HG03460 (cell line): ENCODE data around the gene AGBL5.

Experiments
- ATAC-seq: cut with Tn5 transposase; IDR thresholded peaks from one replicate; pipeline ENCODE4 v1.9.1; 2021; ENCODE audit not compliant: unreplicated experiment

Gene AGBL5, protein sequence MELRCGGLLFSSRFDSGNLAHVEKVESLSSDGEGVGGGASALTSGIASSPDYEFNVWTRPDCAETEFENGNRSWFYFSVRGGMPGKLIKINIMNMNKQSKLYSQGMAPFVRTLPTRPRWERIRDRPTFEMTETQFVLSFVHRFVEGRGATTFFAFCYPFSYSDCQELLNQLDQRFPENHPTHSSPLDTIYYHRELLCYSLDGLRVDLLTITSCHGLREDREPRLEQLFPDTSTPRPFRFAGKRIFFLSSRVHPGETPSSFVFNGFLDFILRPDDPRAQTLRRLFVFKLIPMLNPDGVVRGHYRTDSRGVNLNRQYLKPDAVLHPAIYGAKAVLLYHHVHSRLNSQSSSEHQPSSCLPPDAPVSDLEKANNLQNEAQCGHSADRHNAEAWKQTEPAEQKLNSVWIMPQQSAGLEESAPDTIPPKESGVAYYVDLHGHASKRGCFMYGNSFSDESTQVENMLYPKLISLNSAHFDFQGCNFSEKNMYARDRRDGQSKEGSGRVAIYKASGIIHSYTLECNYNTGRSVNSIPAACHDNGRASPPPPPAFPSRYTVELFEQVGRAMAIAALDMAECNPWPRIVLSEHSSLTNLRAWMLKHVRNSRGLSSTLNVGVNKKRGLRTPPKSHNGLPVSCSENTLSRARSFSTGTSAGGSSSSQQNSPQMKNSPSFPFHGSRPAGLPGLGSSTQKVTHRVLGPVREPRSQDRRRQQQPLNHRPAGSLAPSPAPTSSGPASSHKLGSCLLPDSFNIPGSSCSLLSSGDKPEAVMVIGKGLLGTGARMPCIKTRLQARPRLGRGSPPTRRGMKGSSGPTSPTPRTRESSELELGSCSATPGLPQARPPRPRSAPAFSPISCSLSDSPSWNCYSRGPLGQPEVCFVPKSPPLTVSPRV

DNA sequence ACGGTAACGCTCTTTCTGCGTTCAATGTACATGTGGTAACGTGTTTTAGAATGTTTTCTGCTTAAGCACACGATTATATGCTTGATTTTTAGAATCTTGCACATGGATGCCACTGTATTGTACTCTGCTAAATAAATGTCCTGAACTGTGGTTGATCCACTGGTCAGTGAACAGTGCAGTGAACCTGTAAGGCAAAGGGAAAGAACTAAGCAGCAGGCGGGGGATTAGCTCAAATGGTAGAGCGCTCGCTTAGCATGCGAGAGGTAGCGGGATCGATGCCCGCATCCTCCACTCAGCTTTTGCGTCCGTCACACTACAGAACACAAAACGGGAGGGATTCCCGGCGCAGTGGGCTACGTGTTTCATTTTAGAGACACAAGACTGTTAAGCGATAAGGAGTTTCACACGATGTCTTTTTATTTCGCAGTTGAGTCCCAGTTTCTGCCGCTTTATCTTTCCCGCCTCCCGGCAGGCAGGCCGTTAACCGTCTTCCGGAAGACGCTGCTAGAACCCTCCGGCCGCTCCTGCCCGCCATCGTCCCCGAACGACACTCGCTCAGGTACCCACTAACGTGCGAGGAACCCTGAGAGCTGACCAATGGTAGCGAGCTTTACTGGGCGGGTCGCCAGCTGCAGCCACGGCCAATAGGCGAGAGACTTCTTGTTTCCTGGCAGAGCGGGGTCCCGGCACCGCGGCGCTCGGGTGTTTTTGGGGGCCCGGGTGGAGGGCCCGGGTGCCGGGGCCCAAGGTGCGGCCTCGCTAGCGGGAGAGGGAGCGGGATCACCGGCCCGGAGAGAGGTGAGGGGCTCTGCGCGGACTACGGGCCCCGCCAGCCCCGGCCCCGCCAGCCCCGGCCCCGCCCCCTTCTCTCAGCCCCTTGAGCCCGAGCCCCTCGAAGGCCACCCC, at the start of gene AGBL5:
TSS of gene AGBL5 (plus strand) at position 673 of the 906 bp plus-strand sequence. CDS start 1,291 bp downstream, outside the sequence.
- ATAC-seq = peak; percentile 73

DNA sequence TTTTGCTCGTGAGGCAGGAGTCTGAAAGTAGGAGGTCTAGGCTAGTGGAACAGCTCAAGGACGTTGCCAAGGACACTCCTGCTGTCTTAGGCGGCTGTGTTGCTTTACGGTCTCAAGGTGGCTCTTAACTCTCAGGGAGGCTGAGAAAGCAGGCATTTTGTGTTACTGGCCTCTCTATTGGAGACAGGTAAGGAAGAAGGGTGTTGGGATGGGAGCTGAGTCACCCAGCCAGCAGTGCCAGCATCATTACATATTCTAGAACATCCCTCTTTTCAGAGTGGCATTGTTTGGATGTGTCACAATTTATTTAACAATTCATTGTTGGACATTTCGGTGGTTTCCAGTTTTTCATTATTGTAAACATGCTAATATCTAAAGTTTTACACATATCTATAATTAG, 49.5 kb upstream of the AGBL5 start:
- ATAC-seq = no peak

DNA sequence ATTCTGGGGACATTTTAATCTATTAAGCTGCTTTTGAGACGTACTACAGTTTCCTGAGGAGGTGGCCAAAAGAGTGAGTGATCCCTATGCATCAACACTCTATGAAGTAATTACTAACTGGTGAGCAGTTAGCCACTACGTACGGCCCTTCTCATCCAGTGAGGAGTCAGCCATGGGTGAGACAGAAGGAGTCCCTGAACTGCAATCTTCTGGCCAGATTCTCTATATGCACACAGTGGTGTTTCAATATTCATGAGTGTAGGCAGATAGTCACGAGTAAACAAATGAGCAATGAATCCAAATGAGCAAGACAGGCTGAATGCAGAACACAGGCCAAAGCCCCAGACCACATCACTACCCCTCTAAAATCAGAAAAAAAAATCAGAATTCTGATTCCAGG, 48.5 kb upstream of the AGBL5 start:
- no peak for ATAC-seq

DNA sequence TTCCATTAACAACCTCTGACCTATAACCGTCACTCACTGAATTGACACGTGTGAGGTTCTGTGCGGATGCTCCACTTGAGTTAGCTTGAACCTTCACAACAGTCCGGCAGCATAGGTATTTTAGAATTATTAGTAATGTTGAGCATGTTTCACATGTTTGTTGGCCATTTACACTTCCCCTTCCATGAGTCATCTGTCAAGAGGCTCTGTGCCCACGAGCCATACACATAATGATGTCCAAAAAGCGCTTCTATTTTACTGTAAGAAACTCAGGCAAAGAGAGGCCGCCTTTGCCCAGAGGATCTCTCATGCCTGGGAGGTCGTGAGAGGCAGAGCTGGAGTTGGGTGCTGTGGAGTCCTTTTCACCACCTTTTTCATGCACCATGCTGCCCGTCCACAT, 47.6 kb upstream of the AGBL5 start:
- ATAC-seq = no peak

DNA sequence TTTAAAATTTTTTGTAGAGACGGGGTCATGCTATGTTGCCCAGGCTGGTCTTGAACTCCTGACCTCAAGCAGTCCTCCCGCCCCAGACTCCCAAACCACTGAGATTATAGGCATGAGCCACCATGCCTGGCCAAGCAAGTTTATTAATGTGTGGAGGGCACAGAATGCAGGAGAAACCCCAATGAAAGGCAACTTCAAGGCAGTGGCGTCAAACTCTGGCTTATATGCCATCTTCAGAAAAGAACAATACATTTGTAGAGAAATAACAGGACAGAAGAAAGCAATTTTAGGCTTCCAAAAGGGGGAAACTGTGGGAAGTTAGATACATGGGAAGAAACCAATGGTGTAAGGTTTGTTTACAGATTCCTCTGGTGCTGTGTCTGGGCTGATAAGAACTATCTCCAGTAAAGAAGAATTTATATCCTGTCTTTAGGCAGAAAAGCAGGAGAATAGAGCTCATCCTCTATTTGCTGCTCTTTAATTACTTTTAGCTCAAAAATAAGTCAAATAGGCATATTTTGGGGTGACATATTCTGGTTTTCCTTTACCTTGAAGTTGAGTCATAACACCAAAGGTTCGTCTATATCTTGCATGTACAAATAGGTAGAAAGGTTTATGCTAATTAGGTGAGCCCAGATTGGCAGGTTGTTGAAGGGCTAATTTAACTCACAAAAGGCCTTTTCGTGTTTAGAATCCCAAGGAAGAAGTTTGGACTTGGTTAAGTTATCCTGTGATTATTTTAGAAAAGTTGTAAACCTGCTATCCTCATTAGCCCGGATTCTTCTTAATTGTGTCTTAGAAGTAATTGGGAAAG, 44.7 kb upstream of the AGBL5 start:
- ATAC-seq = no peak

DNA sequence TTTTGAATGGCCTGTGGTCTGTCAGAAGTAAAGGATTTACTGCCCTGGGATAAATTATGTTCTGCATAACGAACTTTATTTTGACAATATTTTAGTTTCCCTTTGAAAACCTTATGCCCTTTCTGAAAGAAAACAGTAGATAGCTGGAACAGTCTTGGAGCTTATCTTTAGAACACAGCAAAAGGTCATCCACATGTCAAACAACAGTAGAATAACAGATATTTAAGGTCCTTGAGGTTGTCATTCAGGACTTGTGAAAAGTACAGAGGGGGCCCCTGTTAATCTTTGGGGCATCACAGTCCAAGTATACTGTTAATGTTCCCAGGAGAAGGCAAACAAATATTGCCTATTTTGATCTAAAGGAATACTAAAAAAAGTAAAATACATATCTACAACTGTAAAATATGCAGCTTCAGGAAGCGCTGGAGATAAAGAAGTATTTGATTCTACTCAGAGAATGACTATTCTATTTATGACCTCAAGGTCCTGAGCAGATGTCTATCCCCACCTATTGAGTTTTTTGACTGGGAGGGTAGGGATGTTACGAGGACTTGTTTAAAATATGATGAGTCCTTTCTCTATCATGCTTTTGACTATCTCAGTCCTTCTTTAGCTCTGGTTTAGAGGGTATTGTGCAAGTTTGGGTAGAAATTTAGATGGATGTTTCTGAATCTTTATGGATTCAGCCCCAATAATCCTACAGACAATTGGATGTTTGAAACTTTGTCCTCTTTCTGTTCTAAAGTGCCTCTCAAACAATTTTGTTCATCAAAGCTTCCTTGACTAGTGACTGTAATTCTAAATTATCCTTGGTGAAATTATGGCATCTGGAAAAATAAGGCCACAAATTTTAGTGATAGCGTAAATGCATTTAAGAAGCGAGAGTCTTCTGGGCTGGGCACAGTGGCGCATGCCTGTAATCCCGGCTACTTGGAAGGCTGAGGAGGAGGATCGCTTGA, 43.8 kb upstream of the AGBL5 start:
- ATAC-seq = no peak

DNA sequence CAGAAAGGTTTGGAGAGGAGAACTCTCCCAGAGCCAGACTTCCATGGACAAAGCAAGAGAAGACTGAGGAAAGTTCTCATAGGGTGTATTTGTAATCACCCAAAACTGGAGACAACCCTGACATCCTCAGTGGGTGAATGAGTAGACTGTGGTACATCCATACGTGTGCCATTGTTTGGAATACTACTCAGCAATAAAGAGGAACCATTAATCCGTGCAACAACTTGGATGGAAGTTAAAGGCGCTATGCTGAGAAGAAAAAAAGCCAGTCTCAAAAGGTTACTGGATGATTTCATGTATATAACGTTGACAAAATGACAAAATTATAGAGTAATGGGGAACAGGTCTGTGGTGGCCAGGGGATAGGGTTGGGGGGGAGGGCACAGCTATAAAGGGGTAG, 42.8 kb upstream of the AGBL5 start:
- no peak for ATAC-seq

DNA sequence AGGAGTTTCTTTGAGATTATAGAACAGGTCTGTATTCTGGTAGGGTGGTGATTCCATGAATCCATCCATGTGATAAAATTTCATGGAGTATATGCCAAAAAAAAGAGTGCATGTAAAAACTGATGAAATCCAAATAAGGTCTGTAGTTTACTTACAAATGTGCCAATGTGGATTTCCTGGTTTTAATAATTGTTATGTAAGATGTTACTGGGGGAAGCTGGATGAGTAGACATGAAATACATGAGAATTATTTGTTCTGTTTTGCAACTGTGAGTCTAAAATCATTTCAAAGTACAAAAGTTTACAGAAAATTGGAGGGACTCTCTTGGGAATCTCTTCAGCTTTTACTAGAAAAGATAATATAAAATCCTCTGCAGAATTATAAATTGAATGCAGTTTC, 42.4 kb upstream of the AGBL5 start:
- no peak for ATAC-seq

DNA sequence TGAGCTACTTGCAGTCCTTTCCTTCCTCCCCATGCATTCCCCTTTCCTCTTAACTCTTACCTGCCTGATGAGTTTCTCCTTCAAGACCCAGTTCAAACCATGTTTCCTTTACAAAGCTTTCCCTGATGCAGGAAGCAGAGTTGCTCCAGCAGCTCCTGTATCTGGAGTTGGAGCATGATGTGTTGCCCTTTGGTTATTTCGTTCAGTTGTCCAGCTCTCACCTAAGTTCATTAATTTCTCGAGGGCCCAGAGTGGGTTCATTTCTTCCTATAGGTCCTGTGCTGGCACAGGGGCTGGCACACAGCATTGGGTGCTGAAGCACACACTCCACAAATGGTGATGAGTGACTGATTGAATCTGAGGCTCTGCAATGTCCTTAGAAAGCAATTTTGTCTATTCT, 41.8 kb upstream of the AGBL5 start:
- no peak for ATAC-seq

DNA sequence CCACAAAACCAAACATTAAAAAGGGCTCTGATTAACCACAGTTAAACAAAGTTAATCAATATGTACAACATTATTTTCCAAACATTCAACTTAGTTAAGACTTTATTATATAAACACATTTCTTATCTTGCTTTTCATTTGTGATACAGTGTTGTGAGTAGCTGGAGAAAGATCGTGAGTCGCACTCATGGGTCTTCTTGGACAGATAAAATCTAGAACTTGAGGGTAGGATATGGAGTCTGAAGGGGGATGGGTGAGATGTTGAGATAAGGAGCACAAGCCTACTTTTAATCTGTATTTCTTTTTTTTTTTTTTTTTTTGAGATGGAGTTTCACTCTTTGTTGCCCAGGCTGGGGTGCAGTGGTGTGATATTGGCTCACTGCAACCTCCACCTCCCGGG, 41.3 kb upstream of the AGBL5 start:
- no peak for ATAC-seq

DNA sequence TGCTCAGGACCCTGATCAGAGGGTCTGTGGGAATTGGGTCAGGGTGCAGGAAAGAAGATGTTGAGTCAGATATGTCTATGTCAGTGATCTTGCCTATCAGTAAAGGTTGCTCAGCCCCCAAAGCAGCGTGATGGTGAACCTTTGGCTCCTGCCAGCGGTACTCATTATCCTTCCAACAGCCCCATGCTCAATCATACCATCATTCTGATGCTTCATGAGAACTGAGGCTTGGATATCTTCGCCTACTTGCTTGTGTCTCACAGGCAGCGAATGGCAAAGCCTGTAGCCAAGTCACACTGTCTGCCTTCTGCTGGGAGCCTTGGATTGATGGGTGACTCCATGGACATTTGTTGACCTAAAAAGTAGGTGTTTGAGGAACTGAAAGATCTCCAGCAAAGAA, 37.7 kb upstream of the AGBL5 start:
- no peak for ATAC-seq

DNA sequence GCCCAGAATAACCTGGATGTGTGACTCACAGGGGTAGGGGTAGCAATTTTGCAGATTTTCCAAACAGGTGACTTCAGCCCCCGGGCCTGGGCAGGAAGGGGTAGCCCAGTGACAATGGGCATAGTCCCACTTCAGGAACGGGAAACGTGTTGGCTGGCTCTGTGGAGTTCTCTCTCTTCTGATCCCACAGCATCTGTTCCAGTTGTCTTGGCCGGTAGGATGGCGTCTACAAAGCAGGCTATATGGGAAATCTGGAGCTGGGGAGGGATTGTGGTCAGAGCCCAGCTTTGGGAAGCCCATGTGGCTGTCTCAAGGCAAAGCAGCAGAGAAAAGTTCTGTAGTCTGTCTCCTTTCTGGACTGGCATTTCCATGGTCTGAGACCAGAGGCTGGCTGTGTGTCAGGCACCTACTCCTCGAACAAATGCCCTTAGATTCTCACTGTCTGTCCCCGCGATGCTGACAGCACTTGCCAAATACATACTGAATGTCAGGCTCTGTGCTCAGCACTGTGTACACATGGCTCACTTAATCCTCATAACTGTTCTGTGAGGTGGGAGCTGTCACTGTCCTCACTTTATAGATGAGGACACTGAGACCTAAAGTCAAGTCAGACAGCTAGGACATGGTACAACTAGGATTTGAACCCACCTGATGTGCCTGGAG, 36.6 kb upstream of the AGBL5 start:
- no peak for ATAC-seq

DNA sequence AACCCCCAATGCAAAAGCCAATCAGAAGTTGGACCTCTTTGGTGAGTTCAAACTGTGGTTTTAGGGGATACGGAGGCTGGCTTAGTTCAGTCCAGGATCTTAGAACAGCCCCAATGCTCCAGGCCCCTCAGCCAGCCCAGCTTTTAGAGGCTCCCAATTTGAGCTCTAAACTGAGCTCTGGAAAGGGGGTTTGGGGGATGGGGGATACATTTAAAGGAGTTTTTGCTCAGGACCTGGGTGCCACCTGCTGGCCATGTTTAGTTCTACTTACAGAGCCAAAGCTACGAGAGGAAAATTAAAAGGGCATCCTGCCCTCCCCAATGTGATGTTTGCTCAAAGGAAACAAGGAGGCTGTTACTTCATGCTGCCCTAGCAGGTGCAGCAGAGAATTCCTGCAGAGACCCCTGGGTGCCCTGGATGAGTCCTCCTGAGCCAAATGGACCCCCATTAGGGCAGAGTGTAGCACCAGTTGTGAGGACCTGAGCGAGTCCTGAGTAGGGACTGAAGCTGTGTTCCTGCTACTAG, 34.6 kb upstream of the AGBL5 start:
- no peak for ATAC-seq

DNA sequence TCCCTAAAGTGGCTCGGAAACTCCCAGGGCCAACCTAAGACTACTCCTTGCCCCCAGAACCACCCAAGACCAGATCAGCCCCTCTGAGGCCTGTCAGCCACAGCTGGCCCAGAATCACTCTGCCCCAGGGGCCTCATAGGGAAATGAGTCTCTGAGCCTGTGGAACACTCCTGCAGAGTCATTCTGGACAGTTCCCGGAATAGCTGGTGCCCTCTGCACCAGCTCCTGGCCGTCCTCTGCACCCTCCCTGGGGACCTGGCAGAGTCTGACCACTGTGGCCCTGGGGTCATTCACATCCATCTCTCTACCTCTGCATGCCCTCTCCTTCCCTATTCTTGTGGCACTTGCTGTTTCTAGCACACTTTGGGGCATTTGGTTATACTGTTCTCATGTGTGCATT, 33.3 kb upstream of the AGBL5 start:
- ATAC-seq = no peak

DNA sequence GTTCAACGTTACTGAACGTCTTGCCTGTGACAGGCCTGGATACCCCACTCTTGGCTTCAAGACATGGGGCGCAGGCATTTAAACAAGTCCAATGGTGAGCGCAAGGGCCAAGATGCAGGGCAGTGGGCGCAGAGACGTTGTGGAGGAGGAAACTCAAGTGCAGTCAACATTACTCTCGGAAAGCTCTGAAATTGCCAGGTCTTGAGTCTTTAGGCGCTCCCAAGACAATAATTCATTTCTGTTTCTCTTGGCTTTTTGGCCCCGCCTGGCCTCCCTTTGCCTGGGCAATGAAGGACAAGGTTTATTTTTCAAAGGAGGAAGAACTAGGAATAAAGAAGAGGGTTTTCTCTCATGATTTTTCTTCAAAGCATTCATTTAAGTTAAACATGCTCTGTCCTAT, 32.0 kb upstream of the AGBL5 start:
- ATAC-seq = no peak

DNA sequence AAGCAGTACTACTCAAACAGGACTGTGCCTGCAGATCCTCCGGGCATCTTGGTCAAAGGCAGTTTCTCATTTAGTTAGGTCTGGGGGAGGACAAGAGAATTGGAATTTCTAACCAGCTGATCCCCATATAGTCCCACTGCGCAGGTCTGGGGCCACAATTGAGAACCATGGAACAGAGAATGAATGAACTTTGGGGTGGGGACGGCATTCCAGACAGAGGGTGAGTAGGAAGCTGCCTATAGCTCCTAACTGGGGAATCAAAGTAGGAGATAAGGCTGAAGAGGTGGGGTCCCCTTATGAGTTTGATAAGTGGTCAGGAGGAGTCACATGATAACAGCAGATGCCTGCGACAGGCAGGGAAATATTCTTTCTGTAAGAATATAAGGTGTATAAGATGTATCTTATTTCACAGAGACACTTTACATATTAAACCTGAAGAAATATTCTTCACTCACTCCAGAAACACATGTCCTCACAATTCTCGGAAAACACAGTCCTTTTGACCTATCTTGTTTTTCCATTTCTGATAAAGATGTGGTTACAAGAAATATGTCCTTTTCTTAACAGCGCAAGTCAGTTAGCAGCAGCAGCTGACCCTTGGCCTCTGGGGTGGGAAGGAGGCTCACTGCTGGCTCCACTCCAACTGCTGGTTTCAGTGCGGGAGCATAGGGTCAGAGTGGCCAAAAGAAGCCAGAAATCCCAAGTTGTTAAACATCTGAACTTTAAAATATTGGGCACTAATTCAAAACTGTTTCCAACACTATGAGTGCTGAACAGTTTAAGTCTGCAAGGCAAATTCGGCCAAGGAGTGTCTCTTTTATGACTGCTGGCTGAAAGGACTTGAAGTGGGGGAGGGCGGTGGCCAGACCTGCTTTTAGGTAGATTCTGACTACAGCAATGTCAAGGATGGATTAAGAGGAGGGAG, 31.3 kb upstream of the AGBL5 start:
- no peak for ATAC-seq
